ENCODE results near the gene GNAS-AS1.

GRCh38 chr20:58853976-58854637 lies 3.4 kb upstream of the GNAS-AS1 start:
- TF ChIP-seq CTCF (conservative IDR thresholded peaks at IDR 0.05; ENCODE audit: low read depth in 2 of 2), result no peak
- no peak for TF ChIP-seq POLR2AphosphoS5 (IDR thresholded peaks at IDR 0.05; ENCODE audit: low read depth)
- no peak for TF ChIP-seq JUNB (IDR thresholded peaks at IDR 0.05; ENCODE audit: unreplicated experiment)
- no peak for TF ChIP-seq CREB1 (CRISPR knock-in tag; IDR thresholded peaks at IDR 0.05; ENCODE audit: low read depth)
- no peak for TF ChIP-seq NANOG (IDR thresholded peaks at IDR 0.05; ENCODE audit: borderline replicate concordance)
